Activated gamma-delta T cell treated with anti-CD3 and anti-CD28 coated beads, Interleukin-2, amount 50 U/mL, for 16 hours (primary cell): ENCODE results near the gene TMEM52B.

Experiments used
- DNase-seq: peaks from one replicate; pipeline ENCODE4 v3.0.0-alpha.2; 2020; ENCODE audit warnings: low read depth

Gene TMEM52B

GRCh38 chr12:10178821-10179220 lies at the start of gene TMEM52B:
Gene TMEM52B, plus strand, starts transcription at chr12:10179032. Its CDS starts 543 bp downstream, at chr12:10179575.
- DNase-seq: no peak

DNA sequence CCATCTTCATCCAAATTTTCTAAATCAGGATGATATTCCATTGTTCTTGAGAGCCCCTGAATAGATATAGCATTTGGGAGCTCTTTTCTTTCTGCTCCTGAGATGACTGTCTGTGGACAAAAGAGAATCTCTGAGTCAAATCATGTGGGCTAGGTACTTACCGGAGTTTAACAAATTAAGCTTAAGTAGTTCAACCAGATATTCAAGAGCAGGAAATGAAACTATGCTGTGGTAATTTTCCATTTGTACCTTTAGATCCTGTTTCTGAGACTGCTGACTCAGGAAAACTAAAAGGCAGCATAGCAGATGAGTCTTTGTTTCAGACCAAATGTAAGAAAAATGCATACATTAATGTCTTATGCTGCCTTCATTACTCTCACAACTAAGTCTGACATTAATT lies 48.8 kb upstream of the TMEM52B start, which contains the start of gene CLEC7A:
TSS of gene CLEC7A (minus strand) at position 158 of the 400 bp plus-strand sequence. CDS start at position 41, 117 bp downstream.
- DNase-seq: no peak

DNA sequence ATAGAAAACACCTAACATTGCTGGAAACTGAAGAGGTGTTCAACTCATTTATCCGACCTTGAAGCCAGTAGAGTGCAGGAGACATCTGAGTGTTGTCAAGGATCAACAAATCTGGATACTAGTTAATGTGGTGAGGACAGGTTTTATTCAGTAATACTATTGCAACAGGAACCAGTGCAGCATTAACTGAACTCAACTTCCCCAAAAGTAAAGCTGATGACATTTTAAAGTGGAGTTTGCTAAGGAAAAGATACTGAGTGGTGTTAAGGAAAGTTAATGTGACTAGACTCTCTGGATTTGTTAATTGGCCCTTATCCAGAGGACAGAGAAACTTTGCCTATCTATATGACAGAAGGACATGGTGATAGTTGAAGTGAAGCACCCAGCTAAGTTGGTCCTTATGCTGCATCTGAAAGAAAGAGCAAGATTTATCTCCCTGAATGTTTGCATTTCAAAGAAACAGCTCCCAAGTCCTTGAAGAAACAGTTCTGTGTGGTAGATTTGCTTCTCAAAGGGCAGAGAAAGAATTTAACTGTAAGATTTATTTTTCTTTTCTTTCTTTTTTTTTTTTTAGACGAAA lies 47.6 kb upstream of the TMEM52B start:
- no peak for DNase-seq

DNA sequence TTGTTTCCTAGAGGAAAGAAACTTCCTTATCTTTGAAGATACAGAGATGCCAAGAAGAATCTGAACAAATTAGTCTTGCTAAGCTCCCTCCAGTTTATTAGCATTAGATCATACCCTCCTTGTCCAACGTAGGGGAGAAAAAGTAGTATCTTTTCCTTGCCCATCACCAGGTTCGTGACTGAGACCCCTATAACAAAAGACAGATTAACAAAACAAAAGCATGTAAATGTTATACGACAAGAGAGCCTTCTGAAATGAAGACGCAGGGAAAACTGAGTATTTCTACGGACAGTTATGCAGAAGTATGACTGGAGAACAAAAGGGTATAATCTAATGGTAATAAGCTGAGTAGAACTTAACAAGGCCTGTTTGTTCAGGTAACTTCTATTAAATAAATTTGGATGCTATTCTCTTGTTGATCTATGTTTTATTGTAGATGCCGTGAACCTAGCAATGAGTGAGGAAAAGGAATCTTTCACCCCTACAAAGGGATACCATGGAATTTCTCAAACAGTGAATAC lies 45.9 kb upstream of the TMEM52B start:
- no peak for DNase-seq

DNA sequence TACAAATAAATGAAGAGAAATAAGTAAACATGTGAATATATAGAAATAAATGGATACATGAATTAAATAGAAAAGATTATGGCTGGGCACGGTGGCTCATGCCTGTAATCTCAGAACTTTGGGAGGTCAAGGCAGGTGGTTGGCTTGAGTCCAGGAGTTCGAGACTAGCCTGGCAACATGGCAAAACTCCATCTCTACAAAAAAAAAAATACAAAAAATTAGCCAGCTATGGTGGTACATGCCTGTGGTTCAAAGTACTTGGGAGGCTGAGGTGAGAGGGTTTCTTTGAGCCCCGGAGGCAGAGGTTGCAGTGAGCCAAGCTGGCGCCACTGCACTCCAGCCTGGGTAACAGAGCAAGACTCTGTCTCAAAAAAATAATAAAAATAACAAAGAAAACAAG lies 43.7 kb upstream of the TMEM52B start:
- no peak for DNase-seq

GRCh38 chr12:10136637-10137205 lies 42.1 kb upstream of the TMEM52B start:
- DNase-seq: no peak

DNA sequence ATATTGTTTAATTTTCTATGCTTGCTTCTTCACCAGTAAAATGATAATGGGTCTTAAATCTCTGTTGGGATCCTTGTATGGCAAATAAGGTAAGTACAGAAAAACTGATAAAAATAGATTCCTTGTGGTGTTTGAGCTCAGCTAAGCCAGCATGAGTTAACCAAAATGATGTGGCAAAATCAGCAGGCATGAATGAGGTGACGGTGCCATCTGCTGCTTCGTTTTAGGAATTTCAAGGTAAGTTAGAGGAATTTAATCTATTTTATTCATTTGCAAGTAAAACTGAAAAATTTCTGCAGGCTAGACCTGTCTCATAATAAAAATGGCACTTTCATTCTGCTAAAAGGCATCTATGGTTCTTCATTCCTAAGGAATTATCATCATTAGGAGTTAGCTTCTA lies 38.8 kb upstream of the TMEM52B start:
- DNase-seq: peak; percentile 14

- no peak for DNase-seq
These were observed 35.7 kb upstream of the TMEM52B start for GRCh38 chr12:10142976-10143589.

DNA sequence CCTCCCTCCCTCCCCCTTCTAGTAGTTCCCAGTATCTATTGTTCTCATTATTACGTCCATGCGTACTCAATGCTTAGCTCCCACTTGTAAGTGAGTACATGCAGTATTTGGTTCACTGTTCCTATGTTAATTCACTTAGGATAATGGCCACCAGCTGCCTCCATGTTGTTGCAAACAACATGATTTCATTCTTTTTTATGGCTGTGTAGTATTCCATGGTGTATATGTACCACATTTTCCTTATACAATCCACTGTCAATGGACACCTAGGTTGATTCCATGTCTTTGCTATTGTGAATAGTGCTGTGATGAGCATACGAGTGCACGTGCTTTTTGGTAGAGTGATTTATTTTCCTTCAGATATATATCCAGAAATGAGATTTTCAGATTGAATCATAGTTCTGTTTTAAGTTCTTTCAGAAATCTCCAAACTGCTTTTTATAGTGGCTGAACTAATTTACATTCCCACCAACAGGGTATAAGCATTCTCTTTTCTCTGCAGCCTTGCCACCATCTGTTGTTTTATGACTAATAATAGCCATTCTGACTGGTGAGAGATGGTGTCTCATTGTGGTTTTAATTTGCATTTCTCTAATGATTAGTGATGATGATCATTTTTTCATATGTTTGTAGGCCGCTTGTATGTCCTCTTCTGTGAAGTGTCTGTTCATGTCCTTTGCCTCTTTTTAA lies 31.0 kb upstream of the TMEM52B start:
- DNase-seq: no peak

- DNase-seq: no peak
These were observed 27.2 kb upstream of the TMEM52B start for GRCh38 chr12:10151621-10152020.

DNA sequence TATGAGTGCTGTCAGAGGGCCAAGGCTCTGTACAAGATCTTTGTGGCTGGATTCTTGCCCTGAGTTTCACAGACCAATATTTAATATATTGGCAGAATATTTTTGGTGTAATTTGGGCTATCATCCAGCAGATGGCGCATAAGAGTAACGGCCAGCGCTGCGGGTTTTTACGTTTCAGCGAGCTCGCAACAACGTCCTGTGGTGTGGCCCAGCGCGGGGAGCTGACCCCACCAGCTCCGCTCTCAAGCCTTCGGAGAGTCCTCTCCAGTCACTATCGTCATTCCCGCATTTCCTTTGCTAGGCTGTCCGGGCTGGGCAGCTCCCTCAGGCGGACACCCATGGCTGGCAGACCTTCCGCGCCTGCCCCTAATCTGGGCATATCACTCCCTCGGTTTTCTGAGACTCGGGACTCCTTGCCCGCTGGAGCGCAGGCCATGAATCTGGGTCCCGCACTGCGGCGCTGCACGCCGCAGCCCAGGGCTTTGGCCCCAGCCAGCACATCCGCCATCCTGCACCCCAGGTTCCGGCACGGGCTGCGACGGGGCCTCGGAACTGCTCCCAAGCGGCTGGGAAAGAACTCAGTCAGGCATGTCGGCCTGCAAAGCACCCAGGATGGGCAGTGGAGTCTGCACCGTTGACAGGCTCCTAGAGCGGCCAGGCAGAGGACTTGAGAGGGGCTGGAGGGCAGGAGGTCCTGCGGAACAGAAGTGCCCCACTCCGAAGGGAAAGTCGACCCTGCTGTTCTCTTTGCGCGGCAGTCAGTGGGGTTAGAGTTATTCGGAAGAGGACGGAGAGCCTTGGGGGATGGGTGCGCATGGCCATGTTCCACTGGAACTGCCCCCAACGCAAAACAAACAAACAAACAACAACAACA lies 25.3 kb upstream of the TMEM52B start:
- peak; percentile 22 for DNase-seq

DNA sequence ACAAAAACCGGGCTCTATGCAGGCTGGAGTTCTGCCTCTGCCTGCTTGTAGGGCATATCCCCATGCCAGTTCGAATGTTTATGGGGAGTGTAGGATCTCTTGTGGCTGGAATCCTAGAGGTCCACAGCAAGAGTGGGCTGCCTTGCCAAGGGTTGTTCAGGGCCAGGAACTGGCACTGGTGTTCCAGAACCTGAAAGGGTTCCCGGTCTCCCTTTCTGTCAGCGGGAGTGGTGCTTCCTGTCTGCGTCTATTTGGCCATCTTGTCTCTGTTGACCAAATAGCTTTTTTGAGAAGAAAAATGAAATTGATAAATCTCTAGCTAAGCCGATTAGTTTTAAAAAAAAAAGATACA lies 24.7 kb upstream of the TMEM52B start:
- no peak for DNase-seq

GRCh38 chr12:10155966-10156365 lies 22.9 kb upstream of the TMEM52B start:
- DNase-seq: no peak

DNA sequence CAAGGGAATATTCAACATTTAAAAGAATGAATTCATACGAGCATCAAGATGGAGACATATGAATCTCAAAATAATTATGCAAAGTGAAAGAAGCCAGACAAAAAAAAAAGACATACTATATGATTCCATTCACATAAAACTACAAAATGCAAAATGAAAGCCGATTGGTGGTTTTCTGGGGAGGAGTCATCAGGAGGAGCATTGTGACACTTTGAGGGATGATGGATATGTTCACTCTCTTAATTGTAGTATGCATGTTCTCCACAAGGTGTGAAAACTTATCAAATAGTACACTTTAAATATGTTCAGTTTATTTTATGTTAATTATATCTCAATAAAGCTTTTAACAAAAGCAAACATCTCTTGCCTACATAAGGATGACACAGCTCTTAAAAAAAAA lies 20.4 kb upstream of the TMEM52B start:
- no peak for DNase-seq

DNA sequence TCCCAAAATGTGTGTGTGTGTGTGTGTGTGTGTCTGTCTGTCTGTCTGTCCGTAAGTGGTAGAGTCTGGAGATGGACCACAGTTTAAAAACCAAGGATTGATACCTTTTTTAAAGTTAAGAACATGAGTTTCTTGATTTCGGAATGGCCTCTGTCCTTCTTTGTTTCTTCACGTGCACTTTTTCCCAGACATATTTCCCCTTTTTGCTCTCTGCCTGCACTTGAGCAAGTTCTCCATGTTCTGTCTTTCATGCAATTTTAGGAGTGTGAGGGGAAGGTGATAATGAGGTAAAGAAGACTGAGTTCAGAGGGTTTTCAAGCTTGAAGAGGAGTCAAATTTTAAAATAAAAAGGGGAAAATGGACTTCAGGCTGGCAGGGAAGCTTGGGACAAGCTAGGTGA lies 19.6 kb upstream of the TMEM52B start:
- no peak for DNase-seq

DNA sequence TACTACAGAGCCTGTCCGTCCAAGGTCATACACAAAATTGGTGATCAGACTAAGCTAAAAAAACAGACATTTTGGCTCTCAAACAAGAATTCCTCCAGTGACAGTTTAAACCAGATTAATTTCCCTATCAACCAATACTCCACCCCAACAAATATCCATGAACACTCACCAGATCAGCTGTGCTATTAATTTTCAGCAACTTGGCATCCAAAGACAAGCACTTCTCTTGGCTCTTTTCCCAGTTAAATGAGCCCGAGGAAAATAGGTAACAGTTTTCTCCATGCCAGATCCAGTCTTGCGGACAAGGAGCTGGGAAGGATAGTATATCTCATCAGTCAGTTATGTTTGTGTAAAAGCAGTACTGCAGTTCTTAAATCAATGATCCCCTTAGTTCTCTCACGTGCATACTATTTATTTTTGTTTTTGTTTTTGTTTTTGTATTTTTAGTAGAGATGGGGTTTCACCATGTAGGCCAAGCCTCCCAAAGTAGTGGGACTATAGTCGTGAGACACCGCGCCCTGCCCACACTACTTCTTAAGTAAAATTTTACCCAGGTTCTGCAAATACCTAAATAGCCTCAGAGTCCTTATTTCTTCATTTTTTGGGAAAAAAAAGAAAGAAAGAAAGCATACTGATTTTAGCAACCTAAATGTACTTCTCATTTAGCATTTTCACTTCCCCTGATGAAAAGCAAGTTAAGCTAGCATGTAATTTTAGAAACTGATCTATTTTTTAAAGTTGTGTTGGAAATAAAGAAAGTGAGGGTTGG lies 18.0 kb upstream of the TMEM52B start:
- DNase-seq: no peak

- no peak for DNase-seq
These were observed 15.7 kb upstream of the TMEM52B start for GRCh38 chr12:10163084-10163483.

DNA sequence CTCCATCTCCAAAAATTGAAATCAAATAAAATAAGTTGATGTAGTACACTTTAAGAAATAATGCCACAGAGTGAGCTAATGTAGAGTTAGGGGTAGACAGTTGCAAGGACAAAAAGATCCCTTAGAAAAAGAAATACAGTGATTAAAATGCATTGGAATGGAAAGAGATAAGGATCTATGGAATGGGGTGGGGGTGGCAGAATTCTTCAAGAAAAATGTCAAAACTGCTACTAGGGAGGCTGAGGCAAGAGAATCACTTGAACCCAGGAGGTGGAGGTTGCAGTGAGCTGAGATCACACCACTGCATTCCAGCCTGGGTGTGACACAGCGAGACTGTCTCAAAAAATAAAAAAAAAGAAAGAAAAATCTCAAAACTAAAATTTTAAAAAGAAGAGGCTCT lies 13.4 kb upstream of the TMEM52B start:
- no peak for DNase-seq

- no peak for DNase-seq
These were observed 11.2 kb upstream of the TMEM52B start for GRCh38 chr12:10167599-10167998.

GRCh38 chr12:10169104-10169503 lies 9.7 kb upstream of the TMEM52B start:
- no peak for DNase-seq

GRCh38 chr12:10170216-10170615 lies 8.6 kb upstream of the TMEM52B start:
- no peak for DNase-seq
